AG09319 (cell line): ENCODE results near the gene HYDIN.
"Not testable (repeated sequence)": the region's sequence is repeated elsewhere in the genome, so short reads cannot be mapped to it uniquely, and the experiment has no call there.

Source experiments
- DNase-seq: peaks from one replicate; pipeline ENCODE4 v3.0.0-alpha.2; 2010; ENCODE audit warnings: low read depth; ENCODE audit errors: extremely low read depth

The HYDIN gene

GRCh38 chr16:71028032-71028727, 202.3 kb downstream of the HYDIN start:
- peak; percentile 3 for DNase-seq

- not testable (repeated sequence) for DNase-seq
Observed at GRCh38 chr16:71027511-71027910, 203.0 kb downstream of the HYDIN start.

GRCh38 chr16:71023851-71024439, 206.6 kb downstream of the HYDIN start:
- DNase-seq = not testable (repeated sequence)

GRCh38 chr16:71021961-71022537, 208.5 kb downstream of the HYDIN start:
- not testable (repeated sequence) for DNase-seq

- DNase-seq = not testable (repeated sequence)
Observed at GRCh38 chr16:71019067-71019682, 211.3 kb downstream of the HYDIN start.

- not testable (repeated sequence) for DNase-seq
Observed at GRCh38 chr16:71015419-71015818, 215.1 kb downstream of the HYDIN start.

GRCh38 chr16:71009440-71010223, 220.9 kb downstream of the HYDIN start:
- DNase-seq = not testable (repeated sequence)

- DNase-seq = not testable (repeated sequence)
Observed at GRCh38 chr16:71006516-71006915, 224.0 kb downstream of the HYDIN start.

GRCh38 chr16:70999735-71000134, 230.8 kb downstream of the HYDIN start:
- not testable (repeated sequence) for DNase-seq

GRCh38 chr16:70995799-70996198, 234.7 kb downstream of the HYDIN start:
- not testable (repeated sequence) for DNase-seq

GRCh38 chr16:70992511-70992910, 238.0 kb downstream of the HYDIN start:
- DNase-seq = not testable (repeated sequence)

- not testable (repeated sequence) for DNase-seq
Observed at GRCh38 chr16:70987019-70987715, 243.4 kb downstream of the HYDIN start.

- DNase-seq = not testable (repeated sequence)
Observed at GRCh38 chr16:70984675-70985074, 245.8 kb downstream of the HYDIN start.

GRCh38 chr16:70968332-70968731, 262.2 kb downstream of the HYDIN start:
- not testable (repeated sequence) for DNase-seq

- not testable (repeated sequence) for DNase-seq
Observed at GRCh38 chr16:70960169-70960568, 270.4 kb downstream of the HYDIN start.

GRCh38 chr16:70954922-70955321, 275.6 kb downstream of the HYDIN start:
- DNase-seq = not testable (repeated sequence)

GRCh38 chr16:70953824-70954223, 276.7 kb downstream of the HYDIN start:
- not testable (repeated sequence) for DNase-seq

GRCh38 chr16:70943551-70943950, 287.0 kb downstream of the HYDIN start:
- DNase-seq = not testable (repeated sequence)

- not testable (repeated sequence) for DNase-seq
Observed at GRCh38 chr16:70939690-70940359, 290.7 kb downstream of the HYDIN start.
